ENCODE data around the gene C19orf73.

C19orf73 gene

GRCh38 chr19:49155820-49156346, 36.9 kb upstream of the C19orf73 start:
- WGBS (ENCODE audit: extremely low coverage, insufficient coverage, insufficient read length): no CpG with 5 or more reads among the region's 4 CpGs
- H3K79me1 ChIP-seq (ENCODE audit: low read length): peaks cover 10% of the 10 kb centered on the region
- no peak overlapping the region for H3K4me2 ChIP-seq (ENCODE audit: low read length)
- no peak overlapping the region for H3K4me3 ChIP-seq (ENCODE audit: low read depth, low read length)
- no peak overlapping the region for H2BK12ac ChIP-seq (ENCODE audit: low read length)
- H4K8ac ChIP-seq (ENCODE audit: low read depth, low read length): no peak overlapping the region
- H2BK5ac ChIP-seq (ENCODE audit: low read depth, low read length, poor library complexity): no peak overlapping the region
- no peak overlapping the region for H3K27ac ChIP-seq (ENCODE audit: low read depth, low read length)
- no peak for DNase-seq
- no peak overlapping the region for H3K9ac ChIP-seq (ENCODE audit: low read length)
- H4K12ac ChIP-seq (ENCODE audit: low read depth, low read length): no peak overlapping the region
- no peaks in the 10 kb centered on the region for H3K27me3 ChIP-seq (ENCODE audit: insufficient read depth, low read length)
- no peaks in the 10 kb centered on the region for H3K36me3 ChIP-seq (ENCODE audit: control insufficient read depth in 1 of 2, insufficient read depth in 2 of 2, low read length in 2 of 2)
- H3K23ac ChIP-seq (ENCODE audit: low read length): no peak overlapping the region
- H3K4me1 ChIP-seq (ENCODE audit: control insufficient read depth in 1 of 2, insufficient read depth in 2 of 2, low read length in 2 of 2): peaks cover 8 to 16% of the 10 kb centered on the region in 2 experiments
- no peak overlapping the region for H2AFZ ChIP-seq (ENCODE audit: insufficient read depth, low read length, poor library complexity)
- no peak overlapping the region for H3K14ac ChIP-seq (ENCODE audit: low read length)
- H4K91ac ChIP-seq (ENCODE audit: low read depth, low read length): peak overlapping the region; percentile 20
- peaks cover 6% of the 10 kb centered on the region for H3K79me2 ChIP-seq (ENCODE audit: control insufficient read depth, insufficient read depth, low read length, poor library complexity)
- H3K4ac ChIP-seq (ENCODE audit: low read depth, low read length): no peak overlapping the region
- H2AK5ac ChIP-seq (ENCODE audit: low read length): no peak overlapping the region
- peaks cover 12% of the 10 kb centered on the region for H3K9me3 ChIP-seq (ENCODE audit: insufficient read depth, low read depth, low read length)
- H3K18ac ChIP-seq (ENCODE audit: low read length): no peak overlapping the region
- no peak overlapping the region for H2BK120ac ChIP-seq (ENCODE audit: insufficient read depth, low read length, poor library complexity)

- H2BK5ac ChIP-seq (ENCODE audit: low read depth, low read length, poor library complexity): no peak within 1 kb of the TSS
- peaks cover 14% of the 10 kb centered on the region for H3K79me1 ChIP-seq (ENCODE audit: low read length)
- no peaks in the 10 kb centered on the region for H3K27me3 ChIP-seq (ENCODE audit: insufficient read depth, low read length)
- no peak within 1 kb of the TSS for H2BK120ac ChIP-seq (ENCODE audit: insufficient read depth, low read length, poor library complexity)
- H2BK12ac ChIP-seq (ENCODE audit: low read length): no peak within 1 kb of the TSS
- no peak within 1 kb of the TSS for H3K18ac ChIP-seq (ENCODE audit: low read length)
- H3K79me2 ChIP-seq (ENCODE audit: control insufficient read depth, insufficient read depth, low read length, poor library complexity): peaks cover 8% of the 10 kb centered on the region
- no peak within 1 kb of the TSS for H3K4me2 ChIP-seq (ENCODE audit: low read length)
- H2AFZ ChIP-seq (ENCODE audit: insufficient read depth, low read length, poor library complexity): no peak within 1 kb of the TSS
- no peaks in the 10 kb centered on the region for H3K36me3 ChIP-seq (ENCODE audit: control insufficient read depth in 1 of 2, insufficient read depth in 2 of 2, low read length in 2 of 2)
- peaks cover 12% of the 10 kb centered on the region for H3K9me3 ChIP-seq (ENCODE audit: insufficient read depth, low read depth, low read length)
- H3K4me3 ChIP-seq (ENCODE audit: low read depth, low read length): peak within 1 kb of the TSS; percentile 7
- H2AK5ac ChIP-seq (ENCODE audit: low read length): no peak within 1 kb of the TSS
- H3K14ac ChIP-seq (ENCODE audit: low read length): no peak within 1 kb of the TSS
- H3K27ac ChIP-seq (ENCODE audit: low read depth, low read length): no peak within 1 kb of the TSS
- no peak within 1 kb of the TSS for H3K23ac ChIP-seq (ENCODE audit: low read length)
- H3K4me1 ChIP-seq (ENCODE audit: control insufficient read depth in 1 of 2, insufficient read depth in 2 of 2, low read length in 2 of 2): peaks cover 8 to 18% of the 10 kb centered on the region in 2 experiments
- no peak within 1 kb of the TSS for H4K12ac ChIP-seq (ENCODE audit: low read depth, low read length)
- peak within 1 kb of the TSS; percentile 20 for H4K91ac ChIP-seq (ENCODE audit: low read depth, low read length)
- WGBS (ENCODE audit: extremely low coverage, insufficient coverage, insufficient read length): no CpG with 5 or more reads among the region's 19 CpGs
- H3K9ac ChIP-seq (ENCODE audit: low read length): no peak within 1 kb of the TSS
- H3K4ac ChIP-seq (ENCODE audit: low read depth, low read length): no peak within 1 kb of the TSS
- H4K8ac ChIP-seq (ENCODE audit: low read depth, low read length): no peak within 1 kb of the TSS
- DNase-seq: peak in 1 of 2 donors; percentile 17
Measured at GRCh38 chr19:49155005-49155819, 36.3 kb upstream of the C19orf73 start, which contains the start of gene HRC. TSS of gene HRC (minus strand) at chr19:49155396. CDS start at chr19:49155237, 159 bp downstream.

GRCh38 chr19:49154279-49154678, 35.3 kb upstream of the C19orf73 start:
- Histone ChIP-seq H4K12ac (ENCODE audit: low read depth, low read length) (no peak overlapping the region), H3K18ac (ENCODE audit: low read length) (no peak overlapping the region), H2BK5ac (ENCODE audit: low read depth, low read length, poor library complexity) (no peak overlapping the region), H3K4me2 (ENCODE audit: low read length) (no peak overlapping the region), H3K9me3 (ENCODE audit: insufficient read depth, low read depth, low read length) (peaks cover 12% of the 10 kb centered on the region), H3K4me3 (ENCODE audit: low read depth, low read length) (peak overlapping the region; percentile 7), H3K14ac (ENCODE audit: low read length) (no peak overlapping the region), H3K79me2 (ENCODE audit: control insufficient read depth, insufficient read depth, low read length, poor library complexity) (peaks cover 8% of the 10 kb centered on the region), H3K23ac (ENCODE audit: low read length) (no peak overlapping the region), H4K8ac (ENCODE audit: low read depth, low read length) (no peak overlapping the region), H4K91ac (ENCODE audit: low read depth, low read length) (no peak overlapping the region), H3K36me3 (ENCODE audit: control insufficient read depth in 1 of 2, insufficient read depth in 2 of 2, low read length in 2 of 2) (no peaks in the 10 kb centered on the region), H3K9ac (ENCODE audit: low read length) (no peak overlapping the region), H3K27me3 (ENCODE audit: insufficient read depth, low read length) (no peaks in the 10 kb centered on the region), H2BK12ac (ENCODE audit: low read length) (no peak overlapping the region), H2AFZ (ENCODE audit: insufficient read depth, low read length, poor library complexity) (no peak overlapping the region), H3K27ac (ENCODE audit: low read depth, low read length) (no peak overlapping the region), H3K4me1 (ENCODE audit: control insufficient read depth in 1 of 2, insufficient read depth in 2 of 2, low read length in 2 of 2) (peaks cover 8 to 24% of the 10 kb centered on the region in 2 experiments), H3K79me1 (ENCODE audit: low read length) (peaks cover 18% of the 10 kb centered on the region), H3K4ac (ENCODE audit: low read depth, low read length) (no peak overlapping the region), H2BK120ac (ENCODE audit: insufficient read depth, low read length, poor library complexity) (no peak overlapping the region), H2AK5ac (ENCODE audit: low read length) (no peak overlapping the region)
- no peak for DNase-seq
- WGBS (ENCODE audit: extremely low coverage, insufficient coverage, insufficient read length): no CpG with 5 or more reads among the region's 6 CpGs

GRCh38 chr19:49153167-49153809, 34.3 kb upstream of the C19orf73 start:
- H4K91ac ChIP-seq (ENCODE audit: low read depth, low read length): no peak overlapping the region
- H3K4me1 ChIP-seq (ENCODE audit: control insufficient read depth in 1 of 2, insufficient read depth in 2 of 2, low read length in 2 of 2): peaks cover 11 to 28% of the 10 kb centered on the region in 2 experiments
- no peaks in the 10 kb centered on the region for H3K36me3 ChIP-seq (ENCODE audit: control insufficient read depth in 1 of 2, insufficient read depth in 2 of 2, low read length in 2 of 2)
- H3K79me2 ChIP-seq (ENCODE audit: control insufficient read depth, insufficient read depth, low read length, poor library complexity): peaks cover 8% of the 10 kb centered on the region
- H2BK12ac ChIP-seq (ENCODE audit: low read length): no peak overlapping the region
- peaks cover 12% of the 10 kb centered on the region for H3K9me3 ChIP-seq (ENCODE audit: insufficient read depth, low read depth, low read length)
- H3K27ac ChIP-seq (ENCODE audit: low read depth, low read length): no peak overlapping the region
- no peak overlapping the region for H3K18ac ChIP-seq (ENCODE audit: low read length)
- H3K9ac ChIP-seq (ENCODE audit: low read length): no peak overlapping the region
- H4K8ac ChIP-seq (ENCODE audit: low read depth, low read length): no peak overlapping the region
- no peak overlapping the region for H3K23ac ChIP-seq (ENCODE audit: low read length)
- H2AK5ac ChIP-seq (ENCODE audit: low read length): no peak overlapping the region
- no peak overlapping the region for H2AFZ ChIP-seq (ENCODE audit: insufficient read depth, low read length, poor library complexity)
- H3K27me3 ChIP-seq (ENCODE audit: insufficient read depth, low read length): no peaks in the 10 kb centered on the region
- WGBS (ENCODE audit: extremely low coverage, insufficient coverage, insufficient read length): no CpG with 5 or more reads among the region's 10 CpGs
- H3K4me3 ChIP-seq (ENCODE audit: low read depth, low read length): no peak overlapping the region
- no peak overlapping the region for H3K4ac ChIP-seq (ENCODE audit: low read depth, low read length)
- H3K14ac ChIP-seq (ENCODE audit: low read length): no peak overlapping the region
- no peak overlapping the region for H3K4me2 ChIP-seq (ENCODE audit: low read length)
- no peak overlapping the region for H2BK5ac ChIP-seq (ENCODE audit: low read depth, low read length, poor library complexity)
- DNase-seq: no peak
- no peak overlapping the region for H2BK120ac ChIP-seq (ENCODE audit: insufficient read depth, low read length, poor library complexity)
- no peak overlapping the region for H4K12ac ChIP-seq (ENCODE audit: low read depth, low read length)
- peaks cover 23% of the 10 kb centered on the region for H3K79me1 ChIP-seq (ENCODE audit: low read length)
